Measurements from ENCODE around the gene NBAS. TPM values are rescaled to one million over a fixed set of nuclear protein-coding genes. Genes with fewer than 3 reads are reported as not detected.

NBAS gene
- total and polyA plus RNA-seq, 9 of the 15 experiments (the other 6 are each of a cell fraction or from before 2014, with no cell fraction given): 15.3 to 94.4 (median 69.9) TPM

DNA sequence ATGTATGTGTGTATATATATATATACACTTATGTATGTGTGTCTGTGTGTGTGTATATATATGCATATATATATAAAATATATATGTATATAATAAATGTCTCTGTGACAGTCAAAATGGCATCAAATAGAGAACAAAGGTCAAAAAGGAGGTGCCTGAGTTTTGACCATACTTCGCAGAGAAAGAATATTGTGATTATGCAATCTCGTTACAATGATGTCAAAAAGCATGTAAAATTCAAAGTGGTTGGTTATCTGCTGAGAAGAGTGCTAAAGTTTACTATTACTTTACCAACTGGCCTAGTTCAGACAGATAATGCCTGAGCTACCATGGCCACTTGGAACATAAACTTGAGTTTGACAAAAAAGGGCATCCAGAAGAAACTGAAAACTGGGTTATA lies 375.0 kb downstream of the NBAS start:
- DNase-seq (ENCODE audit: extremely low read depth in 1 of 4, low spot score in 3 of 4): no peak
- Histone ChIP-seq H3K4me1 (replicated peaks in 1 of 2; ENCODE audit: control insufficient read depth in 2 of 2, insufficient read depth in 2 of 2, low read length in 2 of 2) (no peaks in the 10 kb centered on the region), H3K9me3 (replicated peaks; ENCODE audit: control insufficient read depth, insufficient read depth, low read depth, low read length) (no peaks in the 10 kb centered on the region), H3K4me2 (ENCODE audit: insufficient read depth, low read length) (no peak overlapping the region), H3K27me3 (ENCODE audit: control insufficient read depth in 2 of 2, insufficient read depth in 2 of 2, low read length in 2 of 2) (no peaks in the 10 kb centered on the region), H4K20me1 (replicated peaks; ENCODE audit: control insufficient read depth, insufficient read depth, low read length) (no peaks in the 10 kb centered on the region), H3K9me1 (ENCODE audit: control insufficient read depth, insufficient read depth, low read length) (no peaks in the 10 kb centered on the region), H3K36me3 (ENCODE audit: control insufficient read depth, insufficient read depth, low read length) (peaks cover 89% of the 10 kb centered on the region), H3K79me2 (ENCODE audit: control insufficient read depth, insufficient read depth, low read length) (no peaks in the 10 kb centered on the region), H3K4me3 (no peak overlapping the region), H2AFZ (ENCODE audit: low read depth, low read length) (no peak overlapping the region), H3K27ac (ENCODE audit: extremely low read depth, low read depth, low read length) (no peak overlapping the region), H3K9ac (ENCODE audit: insufficient read depth in 1 of 2, low read depth in 2 of 2, low read length in 2 of 2) (no peak overlapping the region)
- POLR2A ChIA-PET: interaction anchor here (1.0 kb wide), 1 partner anchor 11 kb away, joined by 3 read pairs; no protein-coding TSS in a partner anchor
- in situ Hi-C loops (cut with MboI) (no loop called here), intact Hi-C loops (cut with micrococcal nuclease) (no loop called here)
- FAIRE-seq: no peak
- ATAC-seq: no peak
- 89% methylated on average over 2 of the region's 2 CpGs for WGBS (ENCODE audit: insufficient coverage, low coverage, missing lambda C conversion rate)
- no peak for TF ChIP-seq CEBPG (CRISPR knock-in tag; IDR thresholded peaks at IDR 0.05)
- TF ChIP-seq CEBPG (tag; conservative IDR thresholded peaks at IDR 0.05 in 1 of 2, IDR thresholded peaks at IDR 0.05 in 1 of 2): 0 out of 4 replicates have a peak, but pooled peaks of 1 of the 2 experiments have one; percentile 37
- TF ChIP-seq ZBTB17 (CRISPR knock-in tag; IDR thresholded peaks at IDR 0.05): no peak
- 0 out of 2 replicates have a peak, but pooled peaks have one; percentile 6 for TF ChIP-seq CEBPB (tag; IDR thresholded peaks at IDR 0.05)
- no TSS peak for BruUV-seq (replicated peaks)
- CTCF ChIA-PET (ENCODE audit: low intra/inter-chr PET ratio): no interaction called here

DNA sequence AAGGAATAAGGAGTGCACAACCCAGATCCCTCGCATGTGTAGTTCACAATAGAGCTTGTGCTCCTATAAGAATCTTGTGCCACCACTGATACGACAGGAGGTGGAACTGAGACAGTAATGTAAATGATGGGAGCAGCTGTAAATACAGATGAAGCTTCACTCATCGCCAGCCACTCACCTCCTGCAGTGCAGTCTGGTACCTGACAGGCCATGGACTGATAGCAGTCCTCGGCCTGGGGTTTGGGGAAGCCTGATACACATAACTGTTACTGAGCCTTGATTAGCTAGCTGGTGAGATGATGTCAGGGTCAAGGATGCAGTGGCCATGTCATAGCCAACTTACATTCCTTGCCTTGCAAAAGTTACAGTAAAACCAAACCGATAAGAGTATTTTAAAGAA lies 376.6 kb downstream of the NBAS start:
- Histone ChIP-seq H3K27ac (ENCODE audit: extremely low read depth, low read depth, low read length) (no peak overlapping the region), H3K4me2 (ENCODE audit: insufficient read depth, low read length) (no peak overlapping the region), H4K20me1 (replicated peaks; ENCODE audit: control insufficient read depth, insufficient read depth, low read length) (no peaks in the 10 kb centered on the region), H3K79me2 (ENCODE audit: control insufficient read depth, insufficient read depth, low read length) (no peaks in the 10 kb centered on the region), H3K9ac (ENCODE audit: insufficient read depth in 1 of 2, low read depth in 2 of 2, low read length in 2 of 2) (no peak overlapping the region), H3K4me1 (replicated peaks in 1 of 2; ENCODE audit: control insufficient read depth in 2 of 2, insufficient read depth in 2 of 2, low read length in 2 of 2) (no peaks in the 10 kb centered on the region), H3K36me3 (ENCODE audit: control insufficient read depth, insufficient read depth, low read length) (peaks cover 87% of the 10 kb centered on the region), H3K9me3 (replicated peaks; ENCODE audit: control insufficient read depth, insufficient read depth, low read depth, low read length) (no peaks in the 10 kb centered on the region), H3K9me1 (ENCODE audit: control insufficient read depth, insufficient read depth, low read length) (no peaks in the 10 kb centered on the region), H3K4me3 (no peak overlapping the region), H3K27me3 (ENCODE audit: control insufficient read depth in 2 of 2, insufficient read depth in 2 of 2, low read length in 2 of 2) (no peaks in the 10 kb centered on the region), H2AFZ (ENCODE audit: low read depth, low read length) (no peak overlapping the region)
- in situ Hi-C loops (cut with MboI): no loop called here
- WGBS (ENCODE audit: insufficient coverage, low coverage, missing lambda C conversion rate): 70% methylated on average over 5 of the region's 5 CpGs
- BruUV-seq (replicated peaks): no TSS peak
- intact Hi-C loops (cut with micrococcal nuclease): no loop called here
- POLR2A ChIA-PET: no interaction called here
- DNase-seq (ENCODE audit: extremely low read depth in 1 of 4, low spot score in 3 of 4) (no peak), ATAC-seq (no peak), FAIRE-seq (no peak)
- TF ChIP-seq, protein P1, sequence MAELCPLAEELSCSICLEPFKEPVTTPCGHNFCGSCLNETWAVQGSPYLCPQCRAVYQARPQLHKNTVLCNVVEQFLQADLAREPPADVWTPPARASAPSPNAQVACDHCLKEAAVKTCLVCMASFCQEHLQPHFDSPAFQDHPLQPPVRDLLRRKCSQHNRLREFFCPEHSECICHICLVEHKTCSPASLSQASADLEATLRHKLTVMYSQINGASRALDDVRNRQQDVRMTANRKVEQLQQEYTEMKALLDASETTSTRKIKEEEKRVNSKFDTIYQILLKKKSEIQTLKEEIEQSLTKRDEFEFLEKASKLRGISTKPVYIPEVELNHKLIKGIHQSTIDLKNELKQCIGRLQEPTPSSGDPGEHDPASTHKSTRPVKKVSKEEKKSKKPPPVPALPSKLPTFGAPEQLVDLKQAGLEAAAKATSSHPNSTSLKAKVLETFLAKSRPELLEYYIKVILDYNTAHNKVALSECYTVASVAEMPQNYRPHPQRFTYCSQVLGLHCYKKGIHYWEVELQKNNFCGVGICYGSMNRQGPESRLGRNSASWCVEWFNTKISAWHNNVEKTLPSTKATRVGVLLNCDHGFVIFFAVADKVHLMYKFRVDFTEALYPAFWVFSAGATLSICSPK (IDR thresholded peaks at IDR 0.05; ENCODE audit: borderline replicate concordance): no peak
- TF ChIP-seq IRF2 (CRISPR knock-in tag; IDR thresholded peaks at IDR 0.05) (no peak), ZNF717 (CRISPR knock-in tag; IDR thresholded peaks at IDR 0.05) (no peak), ZNF77 (CRISPR knock-in tag; IDR thresholded peaks at IDR 0.05) (no peak), RBM25 (IDR thresholded peaks at IDR 0.05; ENCODE audit: low read depth, low read length, severe bottlenecking) (no peak), SNRNP70 (optimal IDR thresholded peaks at IDR 0.05; ENCODE audit: low read depth, low read length) (no peak), ARID2 (IDR thresholded peaks at IDR 0.05) (no peak)
- TF ChIP-seq, protein P2, sequence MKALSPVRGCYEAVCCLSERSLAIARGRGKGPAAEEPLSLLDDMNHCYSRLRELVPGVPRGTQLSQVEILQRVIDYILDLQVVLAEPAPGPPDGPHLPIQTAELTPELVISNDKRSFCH (CRISPR knock-in tag; IDR thresholded peaks at IDR 0.05): no peak
- TF ChIP-seq, protein P2 (tag; IDR thresholded peaks at IDR 0.05): no peak
- CTCF ChIA-PET (ENCODE audit: low intra/inter-chr PET ratio): no interaction called here

Data from K562 (cell line).